ENCODE data around the gene ZIC2. TPM values are rescaled to one million over a fixed set of nuclear protein-coding genes. Genes with fewer than 3 reads are reported as not detected.
A peak's percentile ranks its signal among the peaks of the same experiment; 100 is the strongest.

Gene ZIC2
- total and polyA plus RNA-seq, 2 experiments from 2014 or later: 0.10 to 0.15 TPM

GRCh38 chr13:99959127-99959539 is 22.5 kb upstream of the ZIC2 start:
- TF ChIP-seq EZH2phosphoT487 (IDR thresholded peaks at IDR 0.05; ENCODE audit: low read depth, severe bottlenecking, unreplicated experiment) (peak; percentile 75), CTCF (IDR thresholded peaks at IDR 0.05; ENCODE audit: poor library complexity) (no peak), EZH2 (IDR thresholded peaks at IDR 0.05; ENCODE audit: borderline replicate concordance) (peak; percentile 89)
- Histone ChIP-seq H2AFZ (no peak overlapping the region), H3K27me3 (peaks cover 98% of the 10 kb centered on the region), H3K9me2 (replicated peaks; ENCODE audit: insufficient read depth) (no peaks in the 10 kb centered on the region), H3K27ac (no peak overlapping the region), H3K4me2 (peak overlapping the region; percentile 72), H3K4me1 (ENCODE audit: insufficient read depth) (peaks cover 27% of the 10 kb centered on the region), H3K36me3 (replicated peaks; ENCODE audit: insufficient read depth, low read depth) (no peaks in the 10 kb centered on the region), H4K20me1 (ENCODE audit: insufficient read depth, poor library complexity, severe bottlenecking) (no peaks in the 10 kb centered on the region), H3K4me3 (no peak overlapping the region), H3K79me2 (no peaks in the 10 kb centered on the region), H3K9me3 (ENCODE audit: low read depth) (no peaks in the 10 kb centered on the region)
- DNase-seq (ENCODE audit: low spot score): no peak
- WGBS (ENCODE audit: low lambda C conversion rate, missing lambda C conversion rate): 11% methylated on average over 10 of the region's 10 CpGs

GRCh38 chr13:99959540-99960230 is 21.9 kb upstream of the ZIC2 start:
- Histone ChIP-seq H3K27ac (no peak overlapping the region), H3K27me3 (peaks cover 98% of the 10 kb centered on the region), H3K4me2 (peak overlapping the region; percentile 72), H3K9me3 (ENCODE audit: low read depth) (no peaks in the 10 kb centered on the region), H3K36me3 (replicated peaks; ENCODE audit: insufficient read depth, low read depth) (no peaks in the 10 kb centered on the region), H3K9me2 (replicated peaks; ENCODE audit: insufficient read depth) (no peaks in the 10 kb centered on the region), H3K79me2 (no peaks in the 10 kb centered on the region), H4K20me1 (ENCODE audit: insufficient read depth, poor library complexity, severe bottlenecking) (no peaks in the 10 kb centered on the region), H3K4me3 (no peak overlapping the region), H3K4me1 (ENCODE audit: insufficient read depth) (peaks cover 27% of the 10 kb centered on the region), H2AFZ (no peak overlapping the region)
- TF ChIP-seq EZH2phosphoT487 (IDR thresholded peaks at IDR 0.05; ENCODE audit: low read depth, severe bottlenecking, unreplicated experiment) (peak; percentile 10), CTCF (IDR thresholded peaks at IDR 0.05; ENCODE audit: poor library complexity) (peak; percentile 38), EZH2 (IDR thresholded peaks at IDR 0.05; ENCODE audit: borderline replicate concordance) (peak; percentile 83)
- 4% methylated on average over 47 of the region's 49 CpGs for WGBS (ENCODE audit: low lambda C conversion rate, missing lambda C conversion rate)
- no peak for DNase-seq (ENCODE audit: low spot score)

GRCh38 chr13:99960663-99961311 is 20.8 kb upstream of the ZIC2 start:
- H3K4me3 ChIP-seq: no peak overlapping the region
- no peaks in the 10 kb centered on the region for H3K79me2 ChIP-seq
- DNase-seq (ENCODE audit: low spot score): no peak
- H3K9me3 ChIP-seq (ENCODE audit: low read depth): no peaks in the 10 kb centered on the region
- peaks cover 23% of the 10 kb centered on the region for H3K4me1 ChIP-seq (ENCODE audit: insufficient read depth)
- 22% methylated on average over 13 of the region's 13 CpGs for WGBS (ENCODE audit: low lambda C conversion rate, missing lambda C conversion rate)
- peaks cover 95% of the 10 kb centered on the region for H3K27me3 ChIP-seq
- no peaks in the 10 kb centered on the region for H4K20me1 ChIP-seq (ENCODE audit: insufficient read depth, poor library complexity, severe bottlenecking)
- no peaks in the 10 kb centered on the region for H3K36me3 ChIP-seq (replicated peaks; ENCODE audit: insufficient read depth, low read depth)
- H3K27ac ChIP-seq: no peak overlapping the region
- TF ChIP-seq CTCF (IDR thresholded peaks at IDR 0.05; ENCODE audit: poor library complexity) (no peak), EZH2 (IDR thresholded peaks at IDR 0.05; ENCODE audit: borderline replicate concordance) (no peak), EZH2phosphoT487 (IDR thresholded peaks at IDR 0.05; ENCODE audit: low read depth, severe bottlenecking, unreplicated experiment) (no peak)
- no peaks in the 10 kb centered on the region for H3K9me2 ChIP-seq (replicated peaks; ENCODE audit: insufficient read depth)
- no peak overlapping the region for H3K4me2 ChIP-seq
- H2AFZ ChIP-seq: no peak overlapping the region

Measured in hepatocyte (in vitro differentiated cells).